OCI-LY1 (cell line): ENCODE data around the gene FBXW12.

ENCODE experiments used
- H2AFZ ChIP-seq: fragments of 200-600 bp; sonication (generic), shearing (Covaris generic); 2 replicates; pipeline ENCODE4 v1.6.0; 2014; ENCODE audit warnings: antibody characterized with exemption, mild to moderate bottlenecking, low read length
- H3F3A ChIP-seq: fragments of 200-600 bp; sonication (generic), shearing (Covaris generic); 2 replicates; pipeline ENCODE4 v1.6.0; 2014; ENCODE audit warnings: mild to moderate bottlenecking, antibody characterized with exemption, low read length, moderate library complexity; ENCODE audit not compliant: insufficient read depth
- H3K27ac ChIP-seq: fragments of 200-600 bp; sonication (generic); 2 replicates; pipeline ENCODE4 v1.5.1; 2014; ENCODE audit warnings: low read length, mixed run types, mild to moderate bottlenecking, low read depth; ENCODE audit not compliant: poor library complexity, severe bottlenecking
- H3K27me3 ChIP-seq: fragments of 200-600 bp; sonication (generic); 2 replicates; pipeline ENCODE4 v1.6.0; 2014; ENCODE audit warnings: antibody characterized with exemption, mild to moderate bottlenecking, low read length, moderate library complexity; ENCODE audit not compliant: insufficient read depth
- H3K36me3 ChIP-seq: fragments of 200-600 bp; sonication (generic); 2 replicates; pipeline ENCODE4 v1.6.1; 2014; ENCODE audit warnings: mild to moderate bottlenecking, antibody characterized with exemption, low read length, moderate library complexity, mixed read lengths; ENCODE audit not compliant: insufficient read depth
- H3K4me1 ChIP-seq: fragments of 200-600 bp; sonication (generic); 2 replicates; pipeline ENCODE4 v1.5.1; 2014; ENCODE audit warnings: mild to moderate bottlenecking, low read length, moderate library complexity; ENCODE audit not compliant: insufficient read depth, severe bottlenecking
- H3K4me2 ChIP-seq: fragments of 200-600 bp; sonication (generic), shearing (Covaris generic); 2 replicates; pipeline ENCODE4 v1.6.1; 2014; ENCODE audit warnings: low read length
- H3K4me3 ChIP-seq: fragments of 200-600 bp; sonication (generic); 2 replicates; pipeline ENCODE4 v1.5.1; 2014; ENCODE audit warnings: low read length, low read depth, mild to moderate bottlenecking, mixed read lengths; ENCODE audit not compliant: poor library complexity, severe bottlenecking
- H3K79me2 ChIP-seq: fragments of 200-600 bp; shearing (Covaris generic); 2 replicates; pipeline ENCODE4 v1.6.1; 2016; ENCODE audit warnings: mixed run types, low read length, mixed read lengths; ENCODE audit not compliant: insufficient read depth
- H3K9ac ChIP-seq: fragments of 200-600 bp; sonication (generic), shearing (Covaris generic); 2 replicates; pipeline ENCODE4 v1.6.1; 2014; ENCODE audit warnings: mild to moderate bottlenecking, low read length, mixed read lengths
- H3K9me2 ChIP-seq: fragments of 200-600 bp; sonication (generic), shearing (Covaris generic); 2 replicates; pipeline ENCODE4 v1.6.1; 2014; ENCODE audit warnings: low read depth, mild to moderate bottlenecking, low read length, mixed read lengths
- H3K9me3 ChIP-seq: fragments of 200-600 bp; shearing (Covaris generic); 2 replicates; pipeline ENCODE4 v1.6.1; 2014; ENCODE audit warnings: low read length, mixed read lengths
- H4K20me1 ChIP-seq: fragments of 200-600 bp; sonication (generic), shearing (Covaris generic); 2 replicates; pipeline ENCODE4 v1.6.0; 2016; ENCODE audit warnings: mild to moderate bottlenecking, low read length; ENCODE audit not compliant: insufficient read depth
- CTCF ChIP-seq: fragments of 200-600 bp; sonication (generic), shearing (Covaris generic); IDR thresholded peaks from 2 replicates; pipeline ENCODE4 v1.5.1; 2017; ENCODE audit warnings: mild to moderate bottlenecking, antibody characterized with exemption, low read length, moderate library complexity, mixed read lengths
- EZH2 ChIP-seq: fragments of 200-600 bp; sonication (generic), shearing (Covaris generic); IDR thresholded peaks from 2 replicates; pipeline ENCODE4 v1.8.0; 2017; ENCODE audit warnings: borderline replicate concordance, mixed run types, mild to moderate bottlenecking, antibody characterized with exemption, low read length, moderate library complexity, mixed read lengths

Gene FBXW12

GRCh38 chr3:48415251-48415953 lies 43.4 kb downstream of the FBXW12 start:
- peaks cover 6% of the 10 kb centered on the region; the same call in 1 of the 2 replicates for H3K27me3 ChIP-seq
- no peaks in the 10 kb centered on the region for H3K9me2 ChIP-seq
- H3K4me2 ChIP-seq, result no peak overlapping the region
- no peak overlapping the region for H2AFZ ChIP-seq
- H4K20me1 ChIP-seq, result no peaks in the 10 kb centered on the region
- TF ChIP-seq EZH2, result no peak
- no peak for TF ChIP-seq CTCF
- no peak overlapping the region for H3K4me3 ChIP-seq
- no peaks in the 10 kb centered on the region for H3K9me3 ChIP-seq
- H3K27ac ChIP-seq, result no peak overlapping the region
- no peak overlapping the region for H3K9ac ChIP-seq
- H3K36me3 ChIP-seq, result no peaks in the 10 kb centered on the region
- no peaks in the 10 kb centered on the region for H3K79me2 ChIP-seq
- H3F3A ChIP-seq, result no peaks in the 10 kb centered on the region
- H3K4me1 ChIP-seq, result no peaks in the 10 kb centered on the region

GRCh38 chr3:48416091-48416505 lies 44.1 kb downstream of the FBXW12 start:
- Histone ChIP-seq H3K27ac (no peak overlapping the region), H3K27me3 (peaks cover 6% of the 10 kb centered on the region; the same call in 1 of the 2 replicates)
- TF ChIP-seq EZH2 (no peak), CTCF (no peak)

GRCh38 chr3:48416546-48416945 lies 44.5 kb downstream of the FBXW12 start:
- H3K9ac ChIP-seq, result no peak overlapping the region
- no peak for TF ChIP-seq EZH2
- TF ChIP-seq CTCF, result no peak
- no peaks in the 10 kb centered on the region for H3K79me2 ChIP-seq
- no peaks in the 10 kb centered on the region for H3K4me1 ChIP-seq
- H3K36me3 ChIP-seq, result no peaks in the 10 kb centered on the region
- H3K27me3 ChIP-seq, result peaks cover 6% of the 10 kb centered on the region; the same call in 1 of the 2 replicates
- H3K9me3 ChIP-seq, result no peaks in the 10 kb centered on the region
- H3K4me2 ChIP-seq, result no peak overlapping the region
- no peaks in the 10 kb centered on the region for H4K20me1 ChIP-seq
- no peak overlapping the region for H3K27ac ChIP-seq
- H2AFZ ChIP-seq, result no peak overlapping the region
- no peaks in the 10 kb centered on the region for H3K9me2 ChIP-seq
- H3F3A ChIP-seq, result no peaks in the 10 kb centered on the region
- H3K4me3 ChIP-seq, result no peak overlapping the region

More at GRCh38 chr3:48416091-48416505, 44.1 kb downstream of the FBXW12 start:
- no peak overlapping the region for H2AFZ ChIP-seq
- no peaks in the 10 kb centered on the region for H3K4me1 ChIP-seq
- no peaks in the 10 kb centered on the region for H3K36me3 ChIP-seq
- no peak overlapping the region for H3K9ac ChIP-seq
- no peaks in the 10 kb centered on the region for H4K20me1 ChIP-seq
- no peaks in the 10 kb centered on the region for H3F3A ChIP-seq
- H3K9me2 ChIP-seq, result no peaks in the 10 kb centered on the region
- H3K4me3 ChIP-seq, result no peak overlapping the region
- H3K9me3 ChIP-seq, result no peaks in the 10 kb centered on the region
- H3K79me2 ChIP-seq, result no peaks in the 10 kb centered on the region
- no peak overlapping the region for H3K4me2 ChIP-seq
